ENCODE measurements around the gene AFAP1L2.
A peak's percentile ranks its signal among the peaks of the same experiment; 100 is the strongest.

Gene AFAP1L2

DNA sequence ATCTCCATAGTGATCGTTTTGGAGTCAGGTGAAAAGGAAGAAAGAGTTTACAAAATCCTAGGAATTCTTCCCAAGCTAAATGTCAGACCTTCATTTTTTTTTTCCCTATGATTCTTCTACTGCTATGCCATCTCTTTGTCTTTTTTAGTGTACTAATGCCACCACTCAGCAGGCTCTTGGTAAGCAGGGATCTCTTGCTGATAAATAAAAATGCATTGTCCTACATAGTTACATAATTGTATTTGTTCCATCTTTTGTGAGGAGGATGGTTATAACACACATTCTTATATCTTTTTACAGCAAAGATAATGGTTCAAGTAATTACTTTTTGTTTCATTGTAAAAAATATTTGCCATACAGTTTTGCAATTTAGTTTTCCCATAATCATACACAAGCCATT lies 36.8 kb upstream of the AFAP1L2 start:
- TF ChIP-seq, protein P1, sequence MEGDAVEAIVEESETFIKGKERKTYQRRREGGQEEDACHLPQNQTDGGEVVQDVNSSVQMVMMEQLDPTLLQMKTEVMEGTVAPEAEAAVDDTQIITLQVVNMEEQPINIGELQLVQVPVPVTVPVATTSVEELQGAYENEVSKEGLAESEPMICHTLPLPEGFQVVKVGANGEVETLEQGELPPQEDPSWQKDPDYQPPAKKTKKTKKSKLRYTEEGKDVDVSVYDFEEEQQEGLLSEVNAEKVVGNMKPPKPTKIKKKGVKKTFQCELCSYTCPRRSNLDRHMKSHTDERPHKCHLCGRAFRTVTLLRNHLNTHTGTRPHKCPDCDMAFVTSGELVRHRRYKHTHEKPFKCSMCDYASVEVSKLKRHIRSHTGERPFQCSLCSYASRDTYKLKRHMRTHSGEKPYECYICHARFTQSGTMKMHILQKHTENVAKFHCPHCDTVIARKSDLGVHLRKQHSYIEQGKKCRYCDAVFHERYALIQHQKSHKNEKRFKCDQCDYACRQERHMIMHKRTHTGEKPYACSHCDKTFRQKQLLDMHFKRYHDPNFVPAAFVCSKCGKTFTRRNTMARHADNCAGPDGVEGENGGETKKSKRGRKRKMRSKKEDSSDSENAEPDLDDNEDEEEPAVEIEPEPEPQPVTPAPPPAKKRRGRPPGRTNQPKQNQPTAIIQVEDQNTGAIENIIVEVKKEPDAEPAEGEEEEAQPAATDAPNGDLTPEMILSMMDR (conservative IDR thresholded peaks at IDR 0.05; ENCODE audit: low read length): no peak
- no peak for DNase-seq (ENCODE audit: low read depth)

DNA sequence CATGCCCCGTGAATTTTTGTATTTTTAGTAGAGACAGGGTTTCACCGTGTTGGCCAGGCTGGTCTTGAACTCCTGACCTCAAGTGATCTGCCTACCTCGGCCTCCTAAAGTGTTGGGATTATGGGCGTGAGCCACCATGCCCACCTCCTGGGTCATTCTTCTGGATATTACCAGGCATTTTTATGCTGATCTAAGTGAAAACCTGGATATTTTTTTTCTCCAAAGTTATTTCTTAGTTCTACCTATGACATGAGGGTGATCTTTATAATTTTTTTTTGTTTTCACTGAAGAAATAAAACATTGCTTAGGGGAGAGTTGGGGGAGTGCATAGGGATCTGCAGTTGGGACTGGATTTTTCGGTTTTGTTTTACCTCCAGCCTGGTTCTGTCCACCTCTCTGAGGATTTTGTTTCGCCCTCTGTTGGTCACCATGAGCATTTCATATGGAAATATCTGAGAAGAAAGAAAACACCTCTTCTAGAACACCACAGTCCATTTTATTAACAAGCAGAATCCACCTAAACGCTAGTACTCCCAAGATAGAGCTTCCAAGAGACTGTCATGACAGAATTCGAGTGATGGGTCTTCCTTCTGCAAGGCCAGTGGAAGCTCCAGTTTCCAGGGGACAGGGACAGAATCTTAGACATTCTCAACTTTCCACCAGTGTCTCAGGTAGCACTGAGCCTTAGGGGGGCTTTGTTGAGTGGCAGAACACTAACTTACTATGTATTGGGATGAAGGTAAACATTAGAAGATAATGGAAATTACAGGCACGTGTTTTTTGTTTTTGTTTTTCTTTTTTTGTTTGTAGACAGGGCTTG lies 33.4 kb upstream of the AFAP1L2 start:
- H3K4me3 ChIP-seq (ENCODE audit: low read length): no peak overlapping the region
- TF ChIP-seq, protein P1 (conservative IDR thresholded peaks at IDR 0.05; ENCODE audit: low read length): peak; percentile 69
- peak; percentile 21 for DNase-seq (ENCODE audit: low read depth)

More for the DNA sequence above, 36.8 kb upstream of the AFAP1L2 start:
- no peak overlapping the region for H3K4me3 ChIP-seq (ENCODE audit: low read length)

DNA sequence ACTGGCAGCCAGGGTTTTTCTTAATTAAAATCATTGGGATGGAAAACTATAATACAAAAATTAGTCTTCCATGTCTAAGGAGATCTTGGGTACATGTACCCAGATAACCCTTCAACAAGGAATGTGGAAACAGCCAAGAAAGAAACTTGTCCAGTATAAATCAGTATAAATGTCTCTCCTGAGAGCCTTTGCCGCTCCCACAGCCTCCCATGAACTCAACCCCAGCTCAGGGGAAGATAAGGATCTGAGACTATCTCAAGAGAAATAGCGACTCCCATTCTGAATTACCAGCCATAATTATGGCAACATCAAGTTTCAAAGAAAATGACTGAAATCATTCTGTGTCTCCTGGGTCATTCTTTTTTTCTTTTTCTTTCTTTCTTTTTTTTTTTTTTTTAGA lies 32.6 kb upstream of the AFAP1L2 start:
- H3K4me3 ChIP-seq (ENCODE audit: low read length): no peak overlapping the region
- TF ChIP-seq, protein P1 (conservative IDR thresholded peaks at IDR 0.05; ENCODE audit: low read length): no peak
- DNase-seq (ENCODE audit: low read depth): no peak

DNA sequence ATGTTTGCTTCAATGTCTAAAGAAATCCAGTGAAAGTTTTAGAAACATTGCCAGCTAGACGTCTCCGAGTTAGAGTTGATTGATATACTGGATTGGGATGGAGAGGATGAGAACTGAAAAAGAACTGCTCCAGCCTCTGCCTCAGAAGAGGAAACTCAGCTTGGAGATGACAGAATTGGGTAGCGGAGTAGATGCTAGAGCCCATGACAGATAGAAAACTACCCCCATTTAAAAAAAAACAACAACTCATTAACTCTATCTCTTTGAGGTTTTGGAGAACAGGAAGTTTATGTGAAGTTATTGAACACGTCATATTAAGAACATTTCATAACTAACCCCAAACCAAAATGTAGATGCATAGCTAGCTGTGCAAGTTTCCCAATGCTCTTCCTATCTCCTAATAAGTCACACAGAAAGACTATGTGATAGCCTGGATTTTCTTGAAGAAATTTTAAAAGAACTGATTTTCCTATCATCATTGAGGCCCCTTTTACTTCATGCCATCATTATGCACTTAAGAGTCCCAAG lies 28.3 kb upstream of the AFAP1L2 start:
- no peak overlapping the region for H3K4me3 ChIP-seq (ENCODE audit: low read length)
- no peak for DNase-seq (ENCODE audit: low read depth)
- TF ChIP-seq, protein P1 (conservative IDR thresholded peaks at IDR 0.05; ENCODE audit: low read length): no peak

DNA sequence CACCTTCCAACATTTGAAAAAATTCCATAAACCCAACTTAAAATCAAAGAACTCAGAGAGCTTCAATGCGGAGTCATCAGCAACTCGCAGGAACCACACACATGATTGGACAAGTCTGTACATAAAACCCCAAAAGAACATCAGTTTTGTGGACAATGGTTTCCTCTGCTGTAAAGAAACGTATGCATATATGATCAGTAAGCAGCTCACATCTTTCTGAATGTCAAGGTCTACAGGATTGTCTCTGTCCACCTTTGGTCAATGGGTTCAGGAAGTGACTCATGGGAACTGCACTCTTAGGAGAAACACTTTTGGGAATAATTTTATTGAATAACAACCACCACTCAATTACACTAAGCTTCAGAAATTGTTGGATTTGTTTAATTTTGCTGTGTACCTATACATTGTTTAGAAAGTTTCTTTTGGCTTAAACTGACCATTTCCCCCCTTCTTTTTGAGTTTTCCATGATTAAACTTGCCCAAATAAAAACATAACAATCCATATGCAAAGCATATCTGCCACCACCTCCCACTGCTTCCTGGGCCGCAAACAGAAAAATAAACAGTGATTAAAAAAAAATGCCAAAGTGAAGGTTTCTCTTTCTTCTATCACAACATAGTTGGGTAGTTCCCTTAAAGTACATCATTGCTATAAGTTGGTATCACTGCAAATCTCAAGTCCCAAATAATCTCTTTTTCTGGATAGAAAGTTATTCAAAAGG lies 27.3 kb upstream of the AFAP1L2 start:
- no peak for DNase-seq (ENCODE audit: low read depth)
- H3K4me3 ChIP-seq (ENCODE audit: low read length): no peak overlapping the region
- TF ChIP-seq, protein P1 (conservative IDR thresholded peaks at IDR 0.05; ENCODE audit: low read length): no peak

DNA sequence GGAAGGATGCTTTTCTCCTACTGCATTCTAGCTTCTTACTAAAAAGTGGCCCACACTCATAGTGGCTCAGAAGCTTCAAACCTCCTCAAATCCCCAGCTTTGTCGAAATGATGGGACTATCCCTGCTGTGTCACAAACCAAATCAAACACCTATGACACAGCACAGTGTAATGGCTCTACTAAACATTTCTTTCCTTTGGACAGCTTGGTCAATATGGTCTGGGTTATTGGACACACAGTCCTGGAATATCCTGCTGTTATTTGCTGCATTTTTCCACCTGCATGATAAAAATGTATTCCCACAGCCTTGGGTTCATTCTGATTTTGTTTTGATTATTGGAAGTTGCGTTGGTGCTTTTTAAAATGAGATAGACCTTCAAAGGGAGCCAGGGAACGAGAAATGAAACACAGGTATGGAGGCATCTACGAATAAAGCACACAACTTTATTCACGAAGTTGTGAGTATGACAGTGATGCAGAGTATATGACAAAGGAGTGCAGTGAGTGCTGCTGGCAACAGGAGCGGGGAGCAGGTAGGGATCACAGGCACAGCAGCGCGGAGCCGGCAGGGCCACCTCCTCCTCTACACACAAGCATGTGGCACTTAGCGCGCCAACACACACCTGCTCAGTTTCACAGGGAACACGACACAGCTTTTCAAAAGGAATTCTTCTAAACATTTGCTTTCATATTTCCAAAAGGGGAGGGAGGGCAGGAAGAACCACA lies 26.5 kb upstream of the AFAP1L2 start:
- DNase-seq (ENCODE audit: low read depth): no peak
- no peak overlapping the region for H3K4me3 ChIP-seq (ENCODE audit: low read length)
- TF ChIP-seq, protein P1 (conservative IDR thresholded peaks at IDR 0.05; ENCODE audit: low read length): no peak

Data from AG10803 (cell line).